Gastrocnemius medialis (tissue), 4 donors: ENCODE data around the gene CCSER1.

ENCODE experiments used
- POLR2A ChIP-seq, 2 donors: fragments of 450-650 bp; IDR thresholded peaks; one replicate each; pipeline ENCODE4 v1.6.1; 2017; ENCODE audit warnings: antibody characterized with exemption in 2 of 2, mild to moderate bottlenecking in 2 of 2, moderate library complexity in 2 of 2
- TF ChIP-seq, protein P1 (sequence below), 5 experiments: fragments of 450-650 bp in 3 of 5; fragments of 200-600 bp in 2 of 5; sonication (generic) in 2 of 5; IDR thresholded peaks in 4 of 5; conservative IDR thresholded peaks in 1 of 5; 1 replicate in 4 of 5; 2 replicates in 1 of 5; pipeline ENCODE4 v1.5.1; 2016 to 2019; ENCODE audit warnings: antibody characterized with exemption in 5 of 5, mild to moderate bottlenecking in 3 of 5, moderate library complexity in 3 of 5

DNA sequence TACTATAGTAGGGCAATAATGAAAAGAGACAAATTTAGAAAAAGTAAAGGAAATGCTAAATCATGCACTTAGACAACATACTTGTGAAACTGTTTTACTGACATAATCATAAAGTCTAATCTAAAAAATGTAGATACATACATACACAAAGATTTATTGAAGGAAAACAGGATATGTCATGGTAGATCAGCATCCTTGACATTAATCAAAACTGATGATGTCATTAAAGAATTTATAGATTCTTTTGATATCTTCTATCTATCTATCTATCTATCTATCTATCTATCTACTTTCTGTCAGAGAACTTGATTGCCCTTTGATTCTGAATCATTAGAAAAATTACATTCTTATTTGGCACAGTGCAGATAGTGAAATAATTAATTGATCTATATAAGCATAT lies 311.3 kb downstream of the CCSER1 start:
- TF ChIP-seq, protein P1, sequence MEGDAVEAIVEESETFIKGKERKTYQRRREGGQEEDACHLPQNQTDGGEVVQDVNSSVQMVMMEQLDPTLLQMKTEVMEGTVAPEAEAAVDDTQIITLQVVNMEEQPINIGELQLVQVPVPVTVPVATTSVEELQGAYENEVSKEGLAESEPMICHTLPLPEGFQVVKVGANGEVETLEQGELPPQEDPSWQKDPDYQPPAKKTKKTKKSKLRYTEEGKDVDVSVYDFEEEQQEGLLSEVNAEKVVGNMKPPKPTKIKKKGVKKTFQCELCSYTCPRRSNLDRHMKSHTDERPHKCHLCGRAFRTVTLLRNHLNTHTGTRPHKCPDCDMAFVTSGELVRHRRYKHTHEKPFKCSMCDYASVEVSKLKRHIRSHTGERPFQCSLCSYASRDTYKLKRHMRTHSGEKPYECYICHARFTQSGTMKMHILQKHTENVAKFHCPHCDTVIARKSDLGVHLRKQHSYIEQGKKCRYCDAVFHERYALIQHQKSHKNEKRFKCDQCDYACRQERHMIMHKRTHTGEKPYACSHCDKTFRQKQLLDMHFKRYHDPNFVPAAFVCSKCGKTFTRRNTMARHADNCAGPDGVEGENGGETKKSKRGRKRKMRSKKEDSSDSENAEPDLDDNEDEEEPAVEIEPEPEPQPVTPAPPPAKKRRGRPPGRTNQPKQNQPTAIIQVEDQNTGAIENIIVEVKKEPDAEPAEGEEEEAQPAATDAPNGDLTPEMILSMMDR (IDR thresholded peaks at IDR 0.05 in 4 of 5, conservative IDR thresholded peaks at IDR 0.05 in 1 of 5) = no peak
- no peak for TF ChIP-seq POLR2A (IDR thresholded peaks at IDR 0.05)
